ENCODE data around the gene RETREG1.
"Not testable (repeated sequence)": the region's sequence is repeated elsewhere in the genome, so short reads cannot be mapped to it uniquely, and the experiment has no call there.

Gene RETREG1

DNA sequence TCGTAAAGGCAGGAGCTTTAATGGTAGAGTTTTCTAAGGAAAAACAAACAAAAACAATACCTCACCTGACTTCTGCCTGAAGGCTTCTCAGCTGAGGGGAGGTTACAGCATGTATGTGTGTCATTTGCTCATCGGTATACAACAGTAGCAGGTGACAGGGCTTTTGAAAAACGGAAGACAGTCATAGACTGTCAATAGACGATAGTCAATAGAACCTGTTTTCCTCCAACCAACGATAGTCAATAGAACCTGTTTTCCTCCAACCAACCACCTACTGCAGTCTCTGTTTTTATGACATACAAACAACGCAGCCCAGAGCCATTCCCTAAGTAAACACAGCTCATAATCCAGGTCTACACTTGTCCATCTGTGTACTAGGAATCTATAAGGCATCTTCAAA lies 74.6 kb downstream of the RETREG1 start:
- Histone ChIP-seq H3K9me3 (ENCODE audit: control insufficient read depth, low read length) (no peaks in the 10 kb centered on the region), H4K91ac (ENCODE audit: low read length) (no peak overlapping the region), H2AFZ (ENCODE audit: low read depth, low read length) (no peak overlapping the region), H3K18ac (ENCODE audit: low read depth in 1 of 2, low read length in 2 of 2) (no peak overlapping the region), H3K14ac (ENCODE audit: low read length in 2 of 2) (no peak overlapping the region), H2AK5ac (ENCODE audit: low read length, severe bottlenecking) (peak overlapping the region; percentile 81), H4K8ac (ENCODE audit: low read length) (no peak overlapping the region), H3K4me2 (ENCODE audit: low read length, poor library complexity, severe bottlenecking) (no peak overlapping the region), H3K4me1 (ENCODE audit: control insufficient read depth, insufficient read depth, low read depth, low read length) (peaks cover 7% of the 10 kb centered on the region), H3K27me3 (ENCODE audit: control insufficient read depth in 1 of 2, insufficient read depth in 1 of 2, low read length in 2 of 2) (no peaks in the 10 kb centered on the region), H2BK15ac (ENCODE audit: low read depth, poor library complexity, severe bottlenecking) (no peak overlapping the region), H3K79me1 (replicated peaks; ENCODE audit: low read length, poor library complexity, severe bottlenecking) (no peaks in the 10 kb centered on the region), H2BK5ac (ENCODE audit: low read depth, low read length, poor library complexity, severe bottlenecking) (no peak overlapping the region), H2BK120ac (ENCODE audit: low read depth, low read length) (no peak overlapping the region), H2BK12ac (ENCODE audit: low read length in 2 of 2) (no peak overlapping the region), H3K36me3 (ENCODE audit: control insufficient read depth in 1 of 2, insufficient read depth in 2 of 2, low read depth in 1 of 2, low read length in 2 of 2) (no peaks in the 10 kb centered on the region), H3K4me3 (ENCODE audit: insufficient read depth in 1 of 2, low read depth in 1 of 2, low read length in 2 of 2) (no peak overlapping the region), H3K27ac (ENCODE audit: low read length, poor library complexity, severe bottlenecking) (no peak overlapping the region), H3K9ac (ENCODE audit: low read length) (no peak overlapping the region), H3K4ac (ENCODE audit: low read depth in 1 of 2, low read length in 2 of 2) (no peak overlapping the region), H3K23ac (ENCODE audit: low read length in 2 of 2) (no peak overlapping the region)
- DNase-seq: no peak
- WGBS: 87% methylated on average over 5 of the region's 6 CpGs

DNA sequence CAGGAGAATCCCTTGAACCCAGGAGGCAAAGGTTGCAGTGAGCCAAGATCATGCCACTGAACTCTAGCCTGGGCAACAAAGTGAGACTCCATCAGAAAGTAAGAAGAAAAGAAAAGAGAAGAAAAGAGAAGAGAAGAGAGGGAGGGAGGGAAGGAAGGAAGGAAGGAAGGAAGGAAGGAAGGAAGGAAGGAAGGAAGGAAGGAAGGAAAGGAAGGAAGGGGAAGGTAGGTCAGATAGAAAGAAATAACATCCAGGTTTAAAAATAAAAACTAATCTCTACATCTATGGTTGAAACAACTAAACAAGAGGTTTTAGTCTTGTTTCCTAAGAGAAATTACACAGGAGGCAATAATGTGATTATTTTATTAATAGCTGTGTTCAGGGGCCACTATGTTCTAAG lies 75.2 kb downstream of the RETREG1 start:
- H4K8ac ChIP-seq (ENCODE audit: low read length); H3K4me1 ChIP-seq (ENCODE audit: control insufficient read depth, insufficient read depth, low read depth, low read length); H2BK15ac ChIP-seq (ENCODE audit: low read depth, poor library complexity, severe bottlenecking); H3K36me3 ChIP-seq (ENCODE audit: control insufficient read depth in 1 of 2, insufficient read depth in 2 of 2, low read depth in 1 of 2, low read length in 2 of 2); H3K27ac ChIP-seq (ENCODE audit: low read length, poor library complexity, severe bottlenecking); H2AK5ac ChIP-seq (ENCODE audit: low read length, severe bottlenecking); H3K79me1 ChIP-seq (replicated peaks; ENCODE audit: low read length, poor library complexity, severe bottlenecking); H3K23ac ChIP-seq (ENCODE audit: low read length in 2 of 2); H2BK120ac ChIP-seq (ENCODE audit: low read depth, low read length); H4K91ac ChIP-seq (ENCODE audit: low read length); H3K4me3 ChIP-seq (ENCODE audit: insufficient read depth in 1 of 2, low read depth in 1 of 2, low read length in 2 of 2); H2BK12ac ChIP-seq (ENCODE audit: low read length in 2 of 2); H2BK5ac ChIP-seq (ENCODE audit: low read depth, low read length, poor library complexity, severe bottlenecking); H3K14ac ChIP-seq (ENCODE audit: low read length in 2 of 2); H3K18ac ChIP-seq (ENCODE audit: low read depth in 1 of 2, low read length in 2 of 2); H3K9ac ChIP-seq (ENCODE audit: low read length); H3K27me3 ChIP-seq (ENCODE audit: control insufficient read depth in 1 of 2, insufficient read depth in 1 of 2, low read length in 2 of 2); H3K9me3 ChIP-seq (ENCODE audit: control insufficient read depth, low read length); DNase-seq; H2AFZ ChIP-seq (ENCODE audit: low read depth, low read length); H3K4me2 ChIP-seq (ENCODE audit: low read length, poor library complexity, severe bottlenecking); H3K4ac ChIP-seq (ENCODE audit: low read depth in 1 of 2, low read length in 2 of 2): not testable (repeated sequence)

DNA sequence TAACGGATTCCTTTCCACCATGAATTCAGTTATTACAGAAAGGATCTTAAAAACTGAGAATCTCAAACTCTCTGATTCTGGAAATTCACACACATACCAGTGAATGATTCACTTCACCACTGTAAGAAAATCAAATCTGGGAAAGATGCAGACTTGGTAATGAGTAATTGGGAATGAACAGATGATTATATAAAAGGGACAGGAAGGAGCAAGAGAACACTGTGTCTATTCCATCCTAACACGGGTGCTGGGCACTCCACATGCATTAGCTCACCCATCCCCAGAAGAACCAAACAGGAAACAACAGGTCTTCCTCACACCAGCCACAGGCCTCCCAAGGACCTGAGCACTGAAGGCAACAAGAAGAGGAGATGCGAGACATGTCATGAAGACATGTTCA lies 76.4 kb downstream of the RETREG1 start:
- H3K9ac ChIP-seq (ENCODE audit: low read length): peak overlapping the region; percentile 78
- H4K91ac ChIP-seq (ENCODE audit: low read length): no peak overlapping the region
- no peaks in the 10 kb centered on the region for H3K79me1 ChIP-seq (replicated peaks; ENCODE audit: low read length, poor library complexity, severe bottlenecking)
- no peak overlapping the region for H3K4me2 ChIP-seq (ENCODE audit: low read length, poor library complexity, severe bottlenecking)
- H2BK12ac ChIP-seq (ENCODE audit: low read length in 2 of 2): no peak overlapping the region
- H3K27ac ChIP-seq (ENCODE audit: low read length, poor library complexity, severe bottlenecking): peak overlapping the region; percentile 75
- no peak overlapping the region for H3K23ac ChIP-seq (ENCODE audit: low read length in 2 of 2)
- no peak overlapping the region for H2AK5ac ChIP-seq (ENCODE audit: low read length, severe bottlenecking)
- no peak overlapping the region for H3K4ac ChIP-seq (ENCODE audit: low read depth in 1 of 2, low read length in 2 of 2)
- peaks cover 6% of the 10 kb centered on the region for H3K9me3 ChIP-seq (ENCODE audit: control insufficient read depth, low read length)
- H2BK5ac ChIP-seq (ENCODE audit: low read depth, low read length, poor library complexity, severe bottlenecking): no peak overlapping the region
- no peak overlapping the region for H3K14ac ChIP-seq (ENCODE audit: low read length in 2 of 2)
- 59% methylated on average over 2 of the region's 3 CpGs for WGBS
- DNase-seq: peak; percentile 27
- no peak overlapping the region for H3K4me3 ChIP-seq (ENCODE audit: insufficient read depth in 1 of 2, low read depth in 1 of 2, low read length in 2 of 2)
- no peak overlapping the region for H3K18ac ChIP-seq (ENCODE audit: low read depth in 1 of 2, low read length in 2 of 2)
- H3K4me1 ChIP-seq (ENCODE audit: control insufficient read depth, insufficient read depth, low read depth, low read length): peaks cover 11% of the 10 kb centered on the region
- no peak overlapping the region for H4K8ac ChIP-seq (ENCODE audit: low read length)
- H3K36me3 ChIP-seq (ENCODE audit: control insufficient read depth in 1 of 2, insufficient read depth in 2 of 2, low read depth in 1 of 2, low read length in 2 of 2): no peaks in the 10 kb centered on the region
- H2BK15ac ChIP-seq (ENCODE audit: low read depth, poor library complexity, severe bottlenecking): no peak overlapping the region
- no peak overlapping the region for H2BK120ac ChIP-seq (ENCODE audit: low read depth, low read length)
- no peak overlapping the region for H2AFZ ChIP-seq (ENCODE audit: low read depth, low read length)
- H3K27me3 ChIP-seq (ENCODE audit: control insufficient read depth in 1 of 2, insufficient read depth in 1 of 2, low read length in 2 of 2): no peaks in the 10 kb centered on the region

DNA sequence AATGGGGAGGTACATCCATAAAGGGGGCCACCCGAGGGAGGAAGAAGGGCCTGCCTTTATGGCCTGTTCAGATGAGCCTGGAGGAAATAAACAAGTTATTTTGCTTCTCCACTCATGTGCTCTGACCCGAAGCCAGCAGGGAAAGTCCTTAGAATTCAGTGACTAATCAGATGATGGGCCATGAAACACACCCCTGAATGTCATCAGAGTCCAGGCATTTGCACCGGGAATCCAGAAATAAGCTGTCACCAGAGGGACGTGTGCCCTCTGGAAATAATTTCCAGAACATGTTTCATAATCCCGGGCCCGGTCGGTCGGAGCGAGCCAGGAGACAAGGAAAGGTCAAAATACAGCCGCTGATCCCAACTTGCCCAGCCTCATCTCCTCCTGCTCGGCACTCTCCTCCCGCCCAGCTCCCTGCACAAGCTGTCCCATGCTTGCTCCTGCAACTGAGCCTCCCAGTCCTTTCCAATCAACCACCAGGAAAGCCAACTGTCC lies 77.6 kb downstream of the RETREG1 start:
- Histone ChIP-seq H3K14ac (ENCODE audit: low read length in 2 of 2) (peak overlapping the region in 1 of 2 experiments; percentile 51), H2BK15ac (ENCODE audit: low read depth, poor library complexity, severe bottlenecking) (no peak overlapping the region), H4K91ac (ENCODE audit: low read length) (no peak overlapping the region), H3K4me3 (ENCODE audit: insufficient read depth in 1 of 2, low read depth in 1 of 2, low read length in 2 of 2) (peak overlapping the region in 1 of 2 experiments; percentile 24), H3K23ac (ENCODE audit: low read length in 2 of 2) (no peak overlapping the region), H3K27me3 (ENCODE audit: control insufficient read depth in 1 of 2, insufficient read depth in 1 of 2, low read length in 2 of 2) (no peaks in the 10 kb centered on the region), H3K27ac (ENCODE audit: low read length, poor library complexity, severe bottlenecking) (peak overlapping the region; percentile 85), H3K4ac (ENCODE audit: low read depth in 1 of 2, low read length in 2 of 2) (no peak overlapping the region), H2AK5ac (ENCODE audit: low read length, severe bottlenecking) (no peak overlapping the region), H4K8ac (ENCODE audit: low read length) (no peak overlapping the region), H3K9me3 (ENCODE audit: control insufficient read depth, low read length) (peaks cover 6% of the 10 kb centered on the region), H3K4me2 (ENCODE audit: low read length, poor library complexity, severe bottlenecking) (peak overlapping the region; percentile 42), H3K79me1 (replicated peaks; ENCODE audit: low read length, poor library complexity, severe bottlenecking) (no peaks in the 10 kb centered on the region), H2BK5ac (ENCODE audit: low read depth, low read length, poor library complexity, severe bottlenecking) (no peak overlapping the region), H2BK12ac (ENCODE audit: low read length in 2 of 2) (no peak overlapping the region), H3K9ac (ENCODE audit: low read length) (peak overlapping the region; percentile 78), H3K18ac (ENCODE audit: low read depth in 1 of 2, low read length in 2 of 2) (no peak overlapping the region), H2BK120ac (ENCODE audit: low read depth, low read length) (no peak overlapping the region), H3K36me3 (ENCODE audit: control insufficient read depth in 1 of 2, insufficient read depth in 2 of 2, low read depth in 1 of 2, low read length in 2 of 2) (no peaks in the 10 kb centered on the region), H3K4me1 (ENCODE audit: control insufficient read depth, insufficient read depth, low read depth, low read length) (peaks cover 13% of the 10 kb centered on the region), H2AFZ (ENCODE audit: low read depth, low read length) (no peak overlapping the region)
- DNase-seq: peak; percentile 65
- 62% methylated on average over 12 of the region's 12 CpGs for WGBS

All from mesenchymal stem cell (in vitro differentiated cells and primary cell).